Cerebellar cortex (tissue), 1 donor: ENCODE data around the gene MICOS13.
"Not testable (repeated sequence)": the region's sequence is repeated elsewhere in the genome, so short reads cannot be mapped to it uniquely, and the experiment has no call there.

Source experiments
- DNase-seq: peaks from one replicate; pipeline ENCODE4 v3.0.0-alpha.2; 2015; ENCODE audit warnings: low spot score

Gene MICOS13, protein sequence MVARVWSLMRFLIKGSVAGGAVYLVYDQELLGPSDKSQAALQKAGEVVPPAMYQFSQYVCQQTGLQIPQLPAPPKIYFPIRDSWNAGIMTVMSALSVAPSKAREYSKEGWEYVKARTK

DNA sequence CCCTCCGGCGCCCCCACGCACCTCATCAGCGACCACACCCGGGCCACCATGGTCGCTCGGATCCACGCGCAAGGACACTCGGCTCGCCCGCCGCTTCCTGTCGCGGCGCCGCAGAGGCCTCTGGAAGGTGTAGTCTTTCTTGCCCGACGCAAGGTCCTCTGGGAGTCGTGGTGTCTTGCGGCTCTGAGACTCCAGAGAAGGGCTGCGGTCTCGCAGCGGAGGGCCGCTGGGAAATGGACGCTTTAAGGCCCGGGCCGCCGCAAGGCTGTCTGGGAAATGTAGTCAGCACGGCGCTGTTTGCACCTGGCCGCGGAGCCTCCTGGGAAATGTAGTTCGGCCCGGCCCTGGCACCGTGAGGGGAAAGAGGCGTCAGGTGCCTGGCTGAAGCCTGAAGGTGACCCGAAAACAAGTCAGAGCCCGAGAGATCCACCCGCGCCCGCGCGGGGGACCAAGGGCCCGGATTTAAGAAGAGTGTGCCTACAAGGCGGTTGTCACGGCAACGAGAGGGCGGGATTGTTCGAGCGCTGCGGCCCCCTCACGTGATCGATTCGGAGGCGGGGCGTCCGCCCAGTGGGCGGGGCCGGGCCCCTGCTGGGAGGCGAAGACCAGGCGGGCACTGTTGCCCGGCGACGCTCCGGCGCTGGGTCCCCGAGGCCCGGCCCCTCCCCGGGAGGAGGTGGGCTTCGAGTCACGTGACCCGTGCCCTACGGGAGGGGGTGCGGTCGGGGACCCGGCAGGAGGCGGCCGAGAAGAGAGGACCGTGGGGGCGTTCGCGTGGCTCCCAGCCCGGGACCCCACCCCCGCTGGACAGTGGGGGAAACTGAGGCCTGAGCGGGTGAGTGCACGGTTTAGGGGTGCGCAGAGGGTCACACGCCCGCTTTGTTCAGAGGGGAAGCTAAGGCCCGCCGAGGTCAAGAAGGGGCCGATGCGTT, at the start of gene MICOS13, which contains the start of gene HSD11B1L:
Gene MICOS13, minus strand, starts transcription at position 80 of the 932 bp plus-strand sequence. Its CDS starts 30 bp downstream, at position 50.
Gene HSD11B1L, plus strand, starts transcription at position 591 of the 932 bp plus-strand sequence. CDS start 3,806 bp downstream, outside the sequence.
- peak; percentile 99 for DNase-seq

- DNase-seq: no peak
Observed at GRCh38 chr19:5727453-5728050, 47.2 kb upstream of the MICOS13 start.

DNA sequence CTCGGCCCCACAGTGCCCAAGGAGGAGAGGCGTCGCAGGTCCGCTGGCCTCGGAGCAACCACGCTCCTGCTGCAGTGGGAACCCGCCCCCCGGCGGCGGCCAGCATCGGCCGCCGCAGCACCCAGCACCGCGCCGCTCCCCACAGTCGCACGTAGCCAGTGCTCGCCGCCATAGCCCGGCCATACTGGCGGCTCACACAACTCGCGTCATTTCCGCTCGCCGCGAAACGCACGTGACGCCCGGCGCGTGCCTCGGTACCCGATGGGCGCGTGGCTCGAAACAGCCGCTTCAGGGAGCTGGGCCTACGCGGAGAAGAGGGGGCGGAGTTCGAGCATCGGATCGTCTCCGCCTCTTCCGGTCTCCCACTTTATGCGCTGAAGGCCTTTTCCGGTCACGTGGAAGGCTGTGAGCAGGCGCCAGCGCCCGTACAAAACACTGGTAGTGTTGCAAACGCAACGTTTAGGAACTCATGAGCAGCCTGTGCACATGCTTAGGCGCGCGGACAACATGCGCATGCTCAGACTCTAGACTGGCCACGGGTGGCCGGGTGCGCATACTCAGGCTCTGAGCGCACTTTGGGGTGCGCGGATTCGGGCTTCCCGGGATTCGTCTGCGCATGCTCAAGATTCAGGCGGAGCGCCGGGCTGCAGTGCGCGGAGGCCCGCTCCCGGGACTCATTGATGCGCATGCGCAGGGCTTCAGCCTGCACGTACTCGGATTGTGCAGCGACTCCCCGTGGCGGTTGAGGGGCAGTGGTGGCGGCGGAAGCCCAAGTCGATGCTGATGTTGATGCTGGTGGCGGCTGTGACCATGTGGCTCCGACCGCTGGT, 39.9 kb upstream of the MICOS13 start, which contains the start of the genes CATSPERD and LONP1:
Gene CATSPERD, plus strand, starts transcription at position 677 of the 830 bp plus-strand sequence. Its CDS starts 101 bp downstream, at position 778.
Gene LONP1, minus strand, starts transcription at position 186 of the 830 bp plus-strand sequence. Its CDS starts 14 bp downstream, at position 172.
- peak; percentile 99 for DNase-seq

GRCh38 chr19:5719274-5719960, 39.1 kb upstream of the MICOS13 start:
- no peak for DNase-seq

- DNase-seq: no peak
Observed at GRCh38 chr19:5718579-5719273, 38.4 kb upstream of the MICOS13 start.

- DNase-seq: no peak
Observed at GRCh38 chr19:5718037-5718578, 37.8 kb upstream of the MICOS13 start.

DNA sequence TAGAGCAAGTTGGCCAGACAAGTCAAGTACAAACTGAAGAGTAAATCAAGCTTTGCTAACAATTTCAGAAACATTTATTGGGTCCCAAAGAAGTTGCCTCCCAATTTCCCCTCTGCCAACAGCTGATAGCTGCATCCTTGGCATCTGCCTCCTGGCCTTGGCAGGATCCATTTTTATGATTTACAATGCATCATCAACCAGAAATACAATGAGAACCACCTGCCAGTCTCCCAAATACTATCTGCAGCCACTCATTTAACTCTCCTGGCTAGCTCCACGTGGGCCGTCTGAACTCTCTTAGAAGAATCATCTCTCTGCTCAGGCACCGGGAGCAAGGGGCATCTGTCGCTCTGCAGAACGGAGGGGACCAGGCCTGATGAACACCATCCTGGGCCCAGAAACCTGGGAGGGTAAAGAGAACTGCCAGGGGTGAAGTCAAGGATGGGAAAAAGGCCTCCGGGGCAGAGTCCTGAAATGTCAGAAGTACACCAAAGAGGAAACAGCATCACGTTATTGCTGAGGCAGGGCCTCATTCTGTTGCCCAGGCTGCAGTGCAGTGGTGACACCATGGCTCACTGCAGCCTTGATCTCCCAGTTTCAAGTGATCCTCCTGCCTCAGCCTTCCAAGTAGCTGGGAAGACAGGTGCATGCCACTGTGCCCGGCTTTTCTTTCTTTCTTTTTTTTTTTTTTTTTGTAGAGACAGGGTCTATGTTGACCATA, 37.1 kb upstream of the MICOS13 start:
- DNase-seq: no peak

DNA sequence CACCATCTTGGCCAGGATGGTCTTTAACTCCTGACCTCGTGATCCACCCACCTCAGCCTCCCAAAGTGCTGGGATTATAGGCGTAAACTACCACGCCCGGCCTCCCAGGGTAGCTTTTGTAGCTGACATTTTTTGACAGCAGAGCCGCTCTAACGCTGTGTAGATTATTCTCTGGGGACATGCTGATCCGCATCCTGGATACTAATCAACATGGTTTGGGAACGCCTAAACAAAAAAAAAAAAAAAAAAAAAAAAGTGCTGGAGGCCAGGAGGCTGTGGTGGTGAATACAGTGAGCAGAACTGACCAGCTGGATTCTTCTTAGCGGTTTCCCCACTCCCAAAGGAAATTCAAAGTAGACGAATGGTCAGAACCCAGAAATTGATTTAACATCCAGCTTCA, 34.5 kb upstream of the MICOS13 start:
- no peak for DNase-seq

GRCh38 chr19:5713228-5713627, 32.9 kb upstream of the MICOS13 start:
- no peak for DNase-seq

GRCh38 chr19:5711713-5712161, 31.4 kb upstream of the MICOS13 start:
- DNase-seq: no peak

- DNase-seq: no peak
Observed at GRCh38 chr19:5711025-5711424, 30.7 kb upstream of the MICOS13 start.

GRCh38 chr19:5707576-5708575, 27.6 kb upstream of the MICOS13 start:
- no peak for DNase-seq

DNA sequence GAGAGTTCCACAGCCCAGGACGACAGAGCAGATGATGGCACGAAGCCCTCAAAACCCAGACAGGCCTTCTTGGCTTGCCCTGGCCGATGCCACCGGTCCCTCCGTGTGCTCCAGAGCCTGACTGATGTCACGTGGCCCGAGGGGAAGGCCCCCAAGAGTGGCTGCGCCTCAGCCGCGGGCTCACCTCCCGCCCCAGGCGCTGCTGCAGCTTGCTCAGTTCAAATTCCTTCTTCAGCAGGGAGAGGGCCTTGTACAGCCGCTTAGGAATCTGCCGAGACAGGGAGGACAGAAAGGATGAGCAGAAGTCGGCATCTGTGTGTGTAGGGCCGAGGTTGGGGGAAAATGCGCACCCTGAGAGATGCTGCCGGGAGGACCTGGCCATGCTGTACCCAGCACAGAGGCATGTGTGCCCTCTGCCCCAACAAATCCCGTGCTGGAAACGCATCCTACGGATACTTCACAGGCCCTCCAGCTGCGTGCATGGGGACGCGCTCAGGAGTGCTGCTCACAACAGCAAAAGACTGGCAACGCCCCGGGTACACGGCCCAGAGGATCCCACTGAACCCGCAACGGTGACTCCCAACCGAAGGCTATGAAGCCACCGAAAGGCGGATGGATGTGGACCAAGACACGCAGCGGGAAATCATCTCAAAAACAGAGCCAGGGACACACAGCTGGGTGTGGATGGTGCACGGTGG, 26.7 kb upstream of the MICOS13 start:
- no peak for DNase-seq

DNA sequence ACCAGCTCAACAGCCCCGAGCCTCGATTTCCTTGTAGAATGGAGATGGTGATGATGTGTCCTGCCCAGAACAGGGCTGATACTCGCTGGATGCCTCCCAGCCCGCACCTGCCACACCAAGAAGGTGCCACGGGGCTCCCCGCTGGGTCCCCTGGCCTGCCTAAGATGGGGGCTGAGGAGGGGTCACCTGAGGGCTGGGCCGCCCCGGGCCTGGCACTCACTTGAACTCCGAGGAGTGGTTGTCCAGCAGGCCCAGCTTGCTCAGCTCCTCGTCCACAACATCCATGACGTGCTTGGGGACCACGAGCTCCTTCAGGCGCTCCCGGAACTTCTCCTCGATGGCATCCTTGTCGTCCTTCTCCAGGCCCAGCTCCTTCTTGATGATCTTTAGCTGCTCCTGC, 25.2 kb upstream of the MICOS13 start:
- no peak for DNase-seq

GRCh38 chr19:5703819-5704818, 23.8 kb upstream of the MICOS13 start:
- DNase-seq: no peak

- not testable (repeated sequence) for DNase-seq
Observed at GRCh38 chr19:5702053-5702410, 21.7 kb upstream of the MICOS13 start.
